Measurements from ENCODE around the gene NANOS3. TPM values are rescaled to one million over a fixed set of nuclear protein-coding genes. Genes with fewer than 3 reads are reported as not detected.

Gene NANOS3
- total and polyA plus RNA-seq, 2 experiments from 2014 or later = not detected

- Histone ChIP-seq H2AFZ (no peak overlapping the region), H3K4me2 (no peak overlapping the region), H3F3A (replicated peaks; ENCODE audit: low read depth) (peaks cover 8% of the 10 kb centered on the region), H3K27me3 (ENCODE audit: insufficient read depth) (no peaks in the 10 kb centered on the region; the same call in 1 of the 2 replicates), H4K20me1 (replicated peaks; ENCODE audit: insufficient read depth) (no peaks in the 10 kb centered on the region), H3K79me2 (replicated peaks; ENCODE audit: insufficient read depth) (no peaks in the 10 kb centered on the region), H3K36me3 (ENCODE audit: insufficient read depth) (no peaks in the 10 kb centered on the region), H3K27ac (ENCODE audit: low read depth) (no peak overlapping the region), H3K4me3 (no peak overlapping the region), H3K4me1 (ENCODE audit: insufficient read depth) (peaks cover 19% of the 10 kb centered on the region), H3K9me2 (ENCODE audit: insufficient read depth) (no peaks in the 10 kb centered on the region)
- Mint-ChIP-seq H3K27me3 (ENCODE audit: insufficient read depth, low read depth, poor library complexity) (peaks cover 4% of the 10 kb centered on the region), H3K9me3 (no peaks in the 10 kb centered on the region), H3K36me3 (ENCODE audit: low read depth) (no peaks in the 10 kb centered on the region), H3K4me1 (peaks cover 26% of the 10 kb centered on the region), H3K4me3 (no peak overlapping the region), H3K27ac (no peak overlapping the region)
- TF ChIP-seq POLR2AphosphoS5 (IDR thresholded peaks at IDR 0.05; ENCODE audit: low read depth) = no peak
- no peak for TF ChIP-seq STAT1 (IDR thresholded peaks at IDR 0.05; ENCODE audit: unreplicated experiment)
- no peak for TF ChIP-seq CREB1 (CRISPR knock-in tag; IDR thresholded peaks at IDR 0.05; ENCODE audit: low read depth)
- TF ChIP-seq ETS1 (IDR thresholded peaks at IDR 0.05) = no peak
- no peak for TF ChIP-seq NANOG (IDR thresholded peaks at IDR 0.05; ENCODE audit: borderline replicate concordance)
- TF ChIP-seq EZH2 (IDR thresholded peaks at IDR 0.05; ENCODE audit: low read depth, unreplicated experiment) = no peak
- TF ChIP-seq JUNB (IDR thresholded peaks at IDR 0.05; ENCODE audit: unreplicated experiment) = no peak
- TF ChIP-seq REST (IDR thresholded peaks at IDR 0.05; ENCODE audit: unreplicated experiment) = no peak
- no peak for TF ChIP-seq ZNF114 (CRISPR knock-in tag; IDR thresholded peaks at IDR 0.05)
- no peak for TF ChIP-seq EZH2phosphoT487 (IDR thresholded peaks at IDR 0.05; ENCODE audit: unreplicated experiment)
- TF ChIP-seq ZNF462 (CRISPR knock-in tag; IDR thresholded peaks at IDR 0.05) = no peak
- no peak for TF ChIP-seq CTCF (conservative IDR thresholded peaks at IDR 0.05; ENCODE audit: low read depth in 2 of 2)
- no peak for DNase-seq (ENCODE audit: low spot score)
- no peak for ATAC-seq
Observed at GRCh38 chr19:13882836-13883235, 5.9 kb downstream of the NANOS3 start.

All from GM23338 (cell line).